GM23338 (cell line): ENCODE data around the gene DPYD.

Experiments
- CTCF ChIP-seq, 2 experiments: fragments of 200-600 bp in 1 of 2; sonication (generic) in 1 of 2; conservative IDR thresholded peaks; 2 replicates each; pipeline versions ENCODE4 v1.5.1 to v1.6.1; 2016 to 2017; ENCODE audit warnings: antibody characterized with exemption in 2 of 2, low read depth in 2 of 2, mild to moderate bottlenecking in 2 of 2, moderate library complexity in 1 of 2
- ETS1 ChIP-seq: IDR thresholded peaks from 2 replicates; pipeline ENCODE4 v1.6.1; 2016; ENCODE audit warnings: antibody characterized with exemption
- EZH2 ChIP-seq: fragments of 200-600 bp; sonication (generic); IDR thresholded peaks from one replicate; pipeline ENCODE4 v1.8.0; 2017; ENCODE audit warnings: antibody characterized with exemption, mild to moderate bottlenecking, low read depth; ENCODE audit not compliant: unreplicated experiment

DNA sequence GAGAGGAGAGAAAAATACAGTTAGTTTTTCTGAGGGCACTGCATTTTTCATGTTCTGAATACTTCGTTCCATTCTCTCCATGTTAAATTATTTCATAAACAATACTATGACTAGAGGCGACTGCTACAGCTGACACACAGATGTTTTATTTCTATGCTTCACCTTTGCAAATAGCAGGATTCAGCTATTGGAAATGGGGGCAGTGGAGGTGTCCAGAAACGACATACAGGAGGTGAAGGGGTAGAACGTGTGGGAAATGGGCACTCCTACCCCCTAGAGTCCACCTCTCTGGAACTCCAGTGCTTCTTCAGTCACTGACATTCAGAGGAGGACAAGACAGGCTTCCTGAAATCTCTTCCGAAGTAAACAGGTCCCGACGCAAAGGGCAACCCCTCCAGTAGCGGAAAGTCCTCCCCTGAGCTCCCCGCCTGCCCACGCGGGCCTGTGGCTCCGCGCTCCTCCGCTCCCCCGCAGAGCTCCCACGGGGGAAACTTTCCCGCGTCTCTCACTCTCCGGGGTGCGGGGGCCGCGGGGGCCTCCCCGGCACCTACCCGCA is 480 bp downstream of the DPYD start:
- TF ChIP-seq ETS1, result no peak
- TF ChIP-seq CTCF (conservative IDR thresholded peaks at IDR 0.05; ENCODE audit: low read depth in 2 of 2), result no peak
- TF ChIP-seq EZH2, result no peak
